GM12878 (cell line): ENCODE data around the gene TMEM89. TPM values are rescaled to one million over a fixed set of nuclear protein-coding genes. Genes with fewer than 3 reads are reported as not detected.

Source experiments
- ATAC-seq: fragments of 200-7000 bp; cut with Tn5 transposase; 3 replicates; pipeline ENCODE4 v1.9.1; 2020; ENCODE audit warnings: mild to moderate bottlenecking, moderate library complexity
- BruUV-seq: library from RNA; stranded (reverse); fragments of 400-500 nt; replicated peaks from 2 replicates; lab custom pipeline; 2021; lab: Mats Ljungman, UMichigan
- CTCF ChIA-PET: fragments of 300-600 bp; sonication (Branson Sonifier 250); formaldehyde crosslinking; extraction: SDS; loops from one replicate; lab custom pipeline; 2021; ENCODE audit warnings: inconsistent platforms; lab: Yijun Ruan, JAX
- POLR2A ChIA-PET: fragments of 350-600 bp; formaldehyde crosslinking; extraction: SDS; loops from one replicate; lab custom pipeline; 2021; ENCODE audit warnings: inconsistent platforms; lab: Charles Lee
- RAD21 ChIA-PET: fragments of 300-600 bp; sonication (Branson Sonifier 250); formaldehyde crosslinking; loops from one replicate; lab custom pipeline; 2023; ENCODE audit warnings: antibody characterized with exemption; ENCODE audit not compliant: unreplicated experiment; lab: Charles Lee
- SMC1A ChIA-PET: fragments of 300-600 bp; sonication (Branson Sonifier 250); formaldehyde crosslinking; loops from one replicate; lab custom pipeline; 2023; ENCODE audit not compliant: unreplicated experiment, uncharacterized antibody; lab: Charles Lee
- DNase-seq: peaks from one replicate; pipeline ENCODE4 v3.0.0-alpha.2; 2011; ENCODE audit warnings: low read depth, low spot score
- FAIRE-seq: peaks from 3 replicates; lab custom pipeline; 2011; peaks lifted over from hg19 to GRCh38; lab: Jason Lieb, UNC
- H2AFZ ChIP-seq: 2 replicates; pipeline ENCODE4 v1.6.0; 2011; ENCODE audit warnings: low read depth, low read length, control low read depth; ENCODE audit not compliant: control insufficient read depth
- H3K27ac ChIP-seq: 2 replicates; pipeline ENCODE4 v1.5.1; 2011; ENCODE audit warnings: control low read depth; ENCODE audit not compliant: control insufficient read depth, insufficient read depth
- H3K27me3 ChIP-seq, 2 experiments: replicated peaks in 1 of 2; 2 replicates each; pipeline versions ENCODE4 v1.6.0 to v1.6.1; 2011; ENCODE audit warnings: low read length in 1 of 2; ENCODE audit not compliant: control insufficient read depth in 2 of 2, insufficient read depth in 2 of 2
- H3K36me3 ChIP-seq, 2 experiments: 2 replicates each; pipeline ENCODE4 v1.5.1; 2011; ENCODE audit warnings: low read length in 1 of 2; ENCODE audit not compliant: control insufficient read depth in 2 of 2, insufficient read depth in 2 of 2
- H3K4me1 ChIP-seq: 2 replicates; pipeline ENCODE4 v1.6.1; 2011; ENCODE audit warnings: mild to moderate bottlenecking, low read length, moderate library complexity, mixed read lengths; ENCODE audit not compliant: control insufficient read depth, insufficient read depth
- H3K4me2 ChIP-seq: 2 replicates; pipeline ENCODE4 v1.6.0; 2011; ENCODE audit warnings: control low read depth; ENCODE audit not compliant: control insufficient read depth, insufficient read depth
- H3K4me3 ChIP-seq: fragments of 200-600 bp; sonication (generic); 2 replicates; pipeline ENCODE4 v1.5.1; 2016
- H3K79me2 ChIP-seq: 2 replicates; pipeline ENCODE4 v1.6.0; 2011; ENCODE audit warnings: low read length; ENCODE audit not compliant: control insufficient read depth, insufficient read depth
- H3K9ac ChIP-seq: 2 replicates; pipeline ENCODE4 v1.8.0; 2011; ENCODE audit warnings: low read length, control low read depth, mixed read lengths; ENCODE audit not compliant: control insufficient read depth, insufficient read depth
- H3K9me3 ChIP-seq: replicated peaks from 3 replicates; pipeline ENCODE4 v1.5.1; 2011; ENCODE audit warnings: mild to moderate bottlenecking, low read length; ENCODE audit not compliant: control insufficient read depth, insufficient read depth
- H4K20me1 ChIP-seq: 2 replicates; pipeline ENCODE4 v1.6.0; 2011; ENCODE audit not compliant: control insufficient read depth, insufficient read depth
- BHLHE40 ChIP-seq, 2 experiments: fragments of 450-650 bp in 1 of 2; IDR thresholded peaks; 2 replicates each; pipeline ENCODE4 v1.6.1; 2011 to 2017; ENCODE audit warnings: low read depth in 2 of 2, borderline replicate concordance in 1 of 2, improper control_type of control experiment in 1 of 2, low read length in 1 of 2, mild to moderate bottlenecking in 1 of 2
- CBFB ChIP-seq: IDR thresholded peaks from 2 replicates; pipeline ENCODE4 v1.6.1; 2016; ENCODE audit warnings: antibody characterized with exemption, low read depth
- CEBPB ChIP-seq, 2 experiments: fragments of 150-350 bp in 1 of 2; IDR thresholded peaks; 2 replicates each; pipeline ENCODE4 v1.6.1; 2012 to 2014; ENCODE audit warnings: low read depth in 2 of 2, low read length in 2 of 2, borderline replicate concordance in 1 of 2, inconsistent platforms in 1 of 2
- ELK1 ChIP-seq: IDR thresholded peaks from 2 replicates; pipeline ENCODE4 v1.6.1; 2012; ENCODE audit warnings: low read depth, low read length, improper control_type of control experiment
- MTA2 ChIP-seq: fragments of 450-650 bp; IDR thresholded peaks from 2 replicates; pipeline ENCODE4 v1.6.1; 2016; ENCODE audit warnings: low read depth, mild to moderate bottlenecking, moderate library complexity
- NKRF ChIP-seq: fragments of 450-650 bp; conservative IDR thresholded peaks from 2 replicates; pipeline ENCODE4 v1.6.1; 2017; ENCODE audit warnings: mild to moderate bottlenecking, moderate library complexity
- RAD21 ChIP-seq: IDR thresholded peaks from 2 replicates; pipeline ENCODE4 v1.6.1; 2011; ENCODE audit warnings: mild to moderate bottlenecking, low read depth, low read length, moderate library complexity; ENCODE audit not compliant: insufficient read depth
- RAD51 ChIP-seq: fragments of 450-650 bp; IDR thresholded peaks from 2 replicates; pipeline ENCODE4 v1.6.1; 2016; ENCODE audit warnings: moderate library complexity, mild to moderate bottlenecking, inconsistent platforms
- RB1 ChIP-seq: fragments of 450-650 bp; formaldehyde crosslinking; IDR thresholded peaks from 2 replicates; pipeline ENCODE4 v1.6.1; 2017; ENCODE audit warnings: mild to moderate bottlenecking, borderline replicate concordance
- RELB ChIP-seq: fragments of 450-650 bp; IDR thresholded peaks from 2 replicates; pipeline ENCODE4 v1.6.1; 2017; ENCODE audit warnings: low read depth, mild to moderate bottlenecking, moderate library complexity
- SRF ChIP-seq, 2 experiments: IDR thresholded peaks; 2 replicates each; pipeline ENCODE4 v1.6.1; 2011; ENCODE audit warnings: low read depth in 2 of 2, low read length in 2 of 2, mild to moderate bottlenecking in 1 of 2, moderate library complexity in 1 of 2
- TCF3 ChIP-seq: IDR thresholded peaks from 2 replicates; pipeline ENCODE4 v1.6.1; 2012; ENCODE audit warnings: low read depth, mild to moderate bottlenecking, low read length, borderline replicate concordance; ENCODE audit not compliant: insufficient read depth
- ZNF207 ChIP-seq: fragments of 450-650 bp; IDR thresholded peaks from 2 replicates; pipeline ENCODE4 v1.6.1; 2014; ENCODE audit warnings: antibody characterized with exemption, mild to moderate bottlenecking, borderline replicate concordance
- WGBS: methylation state at CpG from one replicate; pipeline ENCODE4 v1.1.6; 2016; ENCODE audit warnings: low lambda C conversion rate; ENCODE audit not compliant: insufficient replicate concordance, insufficient coverage; ENCODE audit errors: missing lambda C conversion rate; 5-methylcytosine and 5-hydroxymethylcytosine counted together
- in situ Hi-C: fragments of 300-500 bp; cut with MboI; formaldehyde crosslinking; loops from 9 replicates; pipeline ENCODE4 v1.14.3; 2018; ENCODE audit warnings: mixed read lengths
- intact Hi-C: fragments of 100-400 bp; cut with micrococcal nuclease; formaldehyde crosslinking; loops from one replicate; pipeline ENCODE4 v1.14.2; 2022; ENCODE audit not compliant: unreplicated experiment
- polyA plus RNA-seq, 11 experiments: library from polyadenylated mRNA; depleted of rRNA in 4 of 11; unstranded in 6 of 11; stranded (reverse) in 5 of 11; fragments of >200 nt; fragmentation: Nextera tagmentation in 4 of 11; fragmentation: Illumina TruSeq in 1 of 11; extraction: Ambion mirVana in 4 of 11; extraction: Trizol in 1 of 11; gene quantifications; 1 replicate in 1 of 11; 2 replicates in 10 of 11; pipeline versions ENCODE4 v1.2.1 to v1.2.3, GENCODE V29; 2011 to 2016; ENCODE audit warnings: inconsistent platforms in 2 of 11, missing spikeins in 2 of 11, low read depth in 1 of 11
- total RNA-seq, 4 experiments: library from RNA; depleted of rRNA in 3 of 4; stranded (reverse); fragments of >200 nt in 3 of 4; fragmentation: Illumina TruSeq in 1 of 4; extraction: Trizol in 1 of 4; gene quantifications; 2 replicates each; pipeline versions ENCODE4 v1.2.1 to v1.2.3, GENCODE V29; 2013 to 2021
- TF ChIP-seq, protein P1 (sequence below): fragments of 450-650 bp; IDR thresholded peaks from 2 replicates; pipeline ENCODE4 v1.6.1; 2014; ENCODE audit warnings: mild to moderate bottlenecking

The TMEM89 gene
- total and polyA plus RNA-seq, 10 of the 15 experiments (the other 5 are each of a cell fraction or from before 2014, with no cell fraction given) = not detected

- Histone ChIP-seq H3K9me3 (no peaks in the 10 kb centered on the region), H3K79me2 (peaks cover 3% of the 10 kb centered on the region), H3K9ac (peak within 1 kb of the TSS; percentile 78), H3K27ac (peak within 1 kb of the TSS; percentile 57), H3K4me3 (peak within 1 kb of the TSS; percentile 77), H3K36me3 (peaks cover 0 to 2% of the 10 kb centered on the region in 2 experiments; a peak in 3 of 4 replicates), H3K27me3 (no peaks in the 10 kb centered on the region), H3K4me2 (peak within 1 kb of the TSS; percentile 70), H2AFZ (peak within 1 kb of the TSS; percentile 85), H4K20me1 (no peaks in the 10 kb centered on the region), H3K4me1 (peaks cover 11% of the 10 kb centered on the region; the same call in 1 of the 2 replicates)
- POLR2A ChIA-PET = interaction anchor here (0.6 to 1.8 kb wide), 7 partner anchors 26 to 388 kb away, joined by 3 to 7 read pairs (median 3); partner anchors contain the start of genes ATRIP and PFKFB4
- DNase-seq (peak; percentile 77), FAIRE-seq (peak; percentile 99), ATAC-seq (peak; percentile 96)
- BruUV-seq = TSS peak; percentile 72
- in situ Hi-C loops = no loop called here
- intact Hi-C loops = loop anchor here (2.0 kb wide), 2 partner anchors 27 kb away; partner anchors contain the start of genes CELSR3 and UQCRC1
- RAD21 ChIA-PET = interaction anchor here (0.7 to 3.5 kb wide), 14 partner anchors 14 to 235 kb away, joined by 3 to 32 read pairs (median 4); partner anchors contain the start of genes ATRIP, CELSR3, PFKFB4 and TMEM89
- CTCF ChIA-PET = interaction anchor here (0.6 to 4.6 kb wide), 33 partner anchors 12 to 459 kb away, joined by 3 to 48 read pairs (median 5); partner anchors contain the start of genes CCDC51, CELSR3, NCKIPSD and PFKFB4
- under 1% methylated on average over 58 of the region's 68 CpGs for WGBS
- SMC1A ChIA-PET = interaction anchor here (0.6 to 2.2 kb wide), 12 partner anchors 13 to 235 kb away, joined by 3 to 6 read pairs (median 3); partner anchors contain the start of genes CCDC51 and PFKFB4
- peak; percentile 33; the same call in 1 of the 2 replicates for TF ChIP-seq CBFB
- peak; percentile 43 for TF ChIP-seq RAD21
- peak; percentile 78 for TF ChIP-seq NKRF
- TF ChIP-seq CEBPB (IDR thresholded peaks at IDR 0.05; ENCODE audit: borderline replicate concordance in 1 of 2, low read depth in 2 of 2, low read length in 2 of 2) = no peak
- TF ChIP-seq, protein P1, sequence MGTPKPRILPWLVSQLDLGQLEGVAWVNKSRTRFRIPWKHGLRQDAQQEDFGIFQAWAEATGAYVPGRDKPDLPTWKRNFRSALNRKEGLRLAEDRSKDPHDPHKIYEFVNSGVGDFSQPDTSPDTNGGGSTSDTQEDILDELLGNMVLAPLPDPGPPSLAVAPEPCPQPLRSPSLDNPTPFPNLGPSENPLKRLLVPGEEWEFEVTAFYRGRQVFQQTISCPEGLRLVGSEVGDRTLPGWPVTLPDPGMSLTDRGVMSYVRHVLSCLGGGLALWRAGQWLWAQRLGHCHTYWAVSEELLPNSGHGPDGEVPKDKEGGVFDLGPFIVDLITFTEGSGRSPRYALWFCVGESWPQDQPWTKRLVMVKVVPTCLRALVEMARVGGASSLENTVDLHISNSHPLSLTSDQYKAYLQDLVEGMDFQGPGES = peak; percentile 64; the same call in 1 of the 2 replicates
- TF ChIP-seq RELB = peak; percentile 94
- TF ChIP-seq ELK1 = 0 out of 2 replicates have a peak, but pooled peaks have one; percentile 14
- TF ChIP-seq SRF (IDR thresholded peaks at IDR 0.05; ENCODE audit: low read depth in 2 of 2, low read length in 2 of 2) = 0 out of 4 replicates have a peak, but pooled peaks of 1 of the 2 experiments have one; percentile 22
- TF ChIP-seq RB1 = peak; percentile 79; the same call in 1 of the 2 replicates
- TF ChIP-seq RAD51 = no peak
- peak; percentile 45; the same call in 1 of the 2 replicates for TF ChIP-seq MTA2
- peak in 1 of 2 experiments; percentile 40; a peak in 1 of 4 replicates for TF ChIP-seq BHLHE40 (IDR thresholded peaks at IDR 0.05; ENCODE audit: borderline replicate concordance in 1 of 2, low read depth in 2 of 2, low read length in 1 of 2)
- TF ChIP-seq TCF3 = peak; percentile 75; the same call in 1 of the 2 replicates
- peak; percentile 74; the same call in 1 of the 2 replicates for TF ChIP-seq ZNF207
These were observed 13.9 kb upstream of the TMEM89 start, which contains the start of gene SLC26A6 for GRCh38 chr3:48635222-48636021. TSS of gene SLC26A6 (minus strand) at chr3:48635461. CDS start at chr3:48635393, 68 bp downstream.
